Gastrocnemius medialis (tissue), 4 donors: Measurements from ENCODE around the gene URM1.

ENCODE experiments used
- CTCF ChIP-seq, 5 experiments: fragments of 450-650 bp in 3 of 5; fragments of 200-600 bp in 2 of 5; sonication (generic) in 2 of 5; IDR thresholded peaks in 4 of 5; conservative IDR thresholded peaks in 1 of 5; 1 replicate in 4 of 5; 2 replicates in 1 of 5; pipeline ENCODE4 v1.5.1; 2016 to 2019; ENCODE audit warnings: antibody characterized with exemption in 5 of 5, mild to moderate bottlenecking in 3 of 5, moderate library complexity in 3 of 5
- POLR2A ChIP-seq, 2 donors: fragments of 450-650 bp; IDR thresholded peaks; one replicate each; pipeline ENCODE4 v1.6.1; 2017; ENCODE audit warnings: antibody characterized with exemption in 2 of 2, mild to moderate bottlenecking in 2 of 2, moderate library complexity in 2 of 2

DNA sequence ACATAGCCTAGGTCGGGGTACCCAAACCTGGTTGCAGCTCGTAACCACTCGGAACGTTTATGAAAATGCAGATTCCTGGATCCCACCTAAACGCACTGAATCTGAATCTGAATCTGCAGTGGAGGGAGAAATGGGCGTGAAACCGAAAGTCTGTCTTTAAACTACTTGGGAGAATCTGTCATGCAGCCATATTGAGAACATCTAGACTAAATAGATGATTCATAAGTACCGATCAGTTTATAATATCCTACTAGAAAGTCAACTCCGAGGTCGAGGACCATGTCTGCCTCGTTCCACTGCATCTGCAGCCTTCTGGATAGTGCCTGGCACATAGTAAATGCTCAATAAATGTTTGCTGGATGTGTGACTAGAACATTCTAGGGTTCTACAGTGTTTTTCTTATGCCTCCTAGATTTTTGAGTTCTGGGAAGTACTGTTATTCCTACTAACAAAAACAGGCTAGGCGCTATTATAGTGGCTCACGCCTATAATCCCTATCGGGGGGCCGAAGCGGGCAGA is 47.9 kb upstream of the URM1 start:
- no peak for TF ChIP-seq CTCF (IDR thresholded peaks at IDR 0.05 in 4 of 5, conservative IDR thresholded peaks at IDR 0.05 in 1 of 5)
- TF ChIP-seq POLR2A (IDR thresholded peaks at IDR 0.05), result no peak
